ENCODE measurements around the gene TEX28.

Gene TEX28

DNA sequence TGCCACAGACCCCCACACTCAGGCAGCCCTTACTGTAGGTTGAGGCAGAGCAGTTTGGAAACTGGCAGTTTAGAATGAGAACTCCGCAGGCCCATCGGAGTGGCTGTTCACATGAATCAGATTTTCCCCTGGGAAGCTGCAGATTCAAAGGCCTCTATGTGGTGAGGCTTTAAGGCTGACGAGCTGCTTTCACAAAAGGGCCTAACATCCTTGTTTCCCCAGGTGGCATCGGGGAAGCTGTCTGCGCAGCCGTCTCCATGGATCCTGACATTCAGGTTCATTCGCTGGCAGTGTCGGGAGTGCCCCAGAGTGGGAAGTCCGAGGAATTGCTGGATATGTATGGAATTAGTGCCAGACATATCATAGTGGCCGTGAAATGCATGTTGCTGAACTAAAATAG is 34.4 kb upstream of the TEX28 start:
- DNase-seq (ENCODE audit: low read depth), result no peak
- no peak overlapping the region for H3K4me3 ChIP-seq (ENCODE audit: control insufficient read depth, low read depth, low read length)
- TF ChIP-seq, protein P1, sequence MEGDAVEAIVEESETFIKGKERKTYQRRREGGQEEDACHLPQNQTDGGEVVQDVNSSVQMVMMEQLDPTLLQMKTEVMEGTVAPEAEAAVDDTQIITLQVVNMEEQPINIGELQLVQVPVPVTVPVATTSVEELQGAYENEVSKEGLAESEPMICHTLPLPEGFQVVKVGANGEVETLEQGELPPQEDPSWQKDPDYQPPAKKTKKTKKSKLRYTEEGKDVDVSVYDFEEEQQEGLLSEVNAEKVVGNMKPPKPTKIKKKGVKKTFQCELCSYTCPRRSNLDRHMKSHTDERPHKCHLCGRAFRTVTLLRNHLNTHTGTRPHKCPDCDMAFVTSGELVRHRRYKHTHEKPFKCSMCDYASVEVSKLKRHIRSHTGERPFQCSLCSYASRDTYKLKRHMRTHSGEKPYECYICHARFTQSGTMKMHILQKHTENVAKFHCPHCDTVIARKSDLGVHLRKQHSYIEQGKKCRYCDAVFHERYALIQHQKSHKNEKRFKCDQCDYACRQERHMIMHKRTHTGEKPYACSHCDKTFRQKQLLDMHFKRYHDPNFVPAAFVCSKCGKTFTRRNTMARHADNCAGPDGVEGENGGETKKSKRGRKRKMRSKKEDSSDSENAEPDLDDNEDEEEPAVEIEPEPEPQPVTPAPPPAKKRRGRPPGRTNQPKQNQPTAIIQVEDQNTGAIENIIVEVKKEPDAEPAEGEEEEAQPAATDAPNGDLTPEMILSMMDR (conservative IDR thresholded peaks at IDR 0.05; ENCODE audit: control insufficient read depth, insufficient read depth, low read depth, low read length), result no peak

DNA sequence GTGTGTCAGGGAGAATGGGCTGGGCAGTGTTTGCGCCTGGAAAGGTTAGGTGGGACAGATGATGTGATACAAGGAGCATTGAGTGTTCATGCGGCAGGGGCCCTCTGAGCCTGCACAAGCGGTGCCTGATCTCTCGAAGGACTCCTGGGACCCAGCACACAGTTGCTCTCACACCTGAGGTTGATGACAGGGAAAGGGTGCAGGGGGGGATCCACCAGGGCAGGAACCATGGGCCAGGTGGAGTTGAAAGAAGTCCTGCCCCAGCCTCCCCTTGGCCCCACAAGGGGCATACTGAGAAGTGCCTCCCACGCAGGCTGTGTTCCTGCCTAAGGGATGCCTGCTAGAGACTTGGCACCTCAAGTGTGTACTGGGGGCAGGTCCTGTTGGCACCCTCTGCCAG is 33.7 kb upstream of the TEX28 start:
- no peak overlapping the region for H3K4me3 ChIP-seq (ENCODE audit: control insufficient read depth, low read depth, low read length)
- DNase-seq (ENCODE audit: low read depth), result no peak
- TF ChIP-seq, protein P1 (conservative IDR thresholded peaks at IDR 0.05; ENCODE audit: control insufficient read depth, insufficient read depth, low read depth, low read length), result no peak

DNA sequence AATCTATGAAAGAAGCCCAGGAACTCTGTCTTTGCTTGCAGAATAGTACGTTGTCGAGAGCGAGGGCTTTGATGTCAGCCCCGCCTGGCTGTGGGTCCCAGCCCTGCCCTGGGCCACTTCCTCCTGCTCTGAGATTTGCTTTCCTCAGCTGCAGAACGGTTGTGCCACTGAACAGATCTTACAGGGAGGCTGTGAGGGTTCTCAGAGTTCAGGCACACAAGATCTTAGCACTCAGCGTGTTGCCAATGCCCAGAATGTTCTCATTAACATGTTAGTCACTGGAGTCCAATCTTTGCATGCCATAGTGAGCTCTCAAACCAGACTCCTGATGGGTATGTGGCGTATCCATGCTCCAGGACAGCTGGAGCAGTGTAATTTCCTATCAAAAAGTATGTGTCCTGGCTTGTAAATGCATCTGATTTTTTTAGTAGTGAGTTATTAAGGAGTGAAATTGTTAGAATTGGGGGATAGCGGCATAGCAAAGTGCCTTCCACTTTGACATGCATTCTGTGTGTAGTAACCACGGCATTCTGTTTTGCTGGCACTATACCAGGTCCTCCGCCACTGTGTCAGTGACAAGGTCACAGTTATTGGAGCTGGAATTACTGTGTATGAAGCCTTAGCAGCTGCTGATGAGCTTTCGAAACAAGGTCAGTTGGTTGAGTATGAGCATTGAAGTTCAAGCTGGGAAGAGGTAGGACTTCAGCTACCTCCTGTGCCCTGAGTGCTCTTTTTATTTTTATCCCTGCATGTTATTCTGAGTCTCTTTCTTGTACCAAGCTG is 32.3 kb upstream of the TEX28 start:
- no peak for DNase-seq (ENCODE audit: low read depth)
- TF ChIP-seq, protein P1 (conservative IDR thresholded peaks at IDR 0.05; ENCODE audit: control insufficient read depth, insufficient read depth, low read depth, low read length), result no peak
- no peak overlapping the region for H3K4me3 ChIP-seq (ENCODE audit: control insufficient read depth, low read depth, low read length)

DNA sequence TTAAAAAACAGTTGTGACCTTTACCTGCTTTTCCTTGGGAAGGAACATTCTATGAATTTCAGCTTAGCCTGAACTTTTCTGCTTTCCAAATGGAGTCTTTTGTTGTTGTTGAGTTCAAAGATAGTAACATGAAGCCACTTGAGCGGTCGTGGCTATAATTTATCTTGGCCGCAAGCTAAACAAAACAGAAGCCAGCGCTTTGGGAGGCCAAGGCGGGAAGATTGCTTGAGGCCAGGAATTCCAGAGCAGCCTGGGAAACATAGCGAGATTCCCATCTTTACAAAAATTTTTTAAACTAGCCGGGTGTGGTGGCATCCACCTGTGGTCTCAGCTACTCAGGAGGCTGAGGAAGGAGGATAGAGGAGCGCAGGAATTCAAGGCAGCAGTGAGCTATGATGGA is 30.6 kb upstream of the TEX28 start:
- no peak for DNase-seq (ENCODE audit: low read depth)
- TF ChIP-seq, protein P1 (conservative IDR thresholded peaks at IDR 0.05; ENCODE audit: control insufficient read depth, insufficient read depth, low read depth, low read length), result no peak
- no peak overlapping the region for H3K4me3 ChIP-seq (ENCODE audit: control insufficient read depth, low read depth, low read length)

DNA sequence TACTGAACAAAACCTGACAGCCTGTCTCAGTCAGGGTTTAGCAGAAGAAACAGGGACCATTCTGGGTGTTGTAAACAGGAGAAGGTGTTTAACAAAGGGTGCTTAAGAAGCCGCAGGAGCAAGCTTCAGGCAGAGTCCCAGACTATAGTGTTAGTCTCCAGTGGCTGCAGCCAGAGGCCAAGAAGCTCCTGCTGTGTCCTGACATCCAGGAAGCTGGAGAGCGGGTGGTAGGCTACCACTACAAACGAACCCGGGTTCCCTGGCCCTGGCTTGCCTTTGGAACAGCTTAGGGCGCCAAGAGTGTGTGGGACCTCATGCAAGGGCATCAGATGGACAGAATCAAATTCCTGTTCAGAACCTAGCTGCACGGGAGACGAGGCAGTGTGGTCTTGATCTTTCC is 28.6 kb upstream of the TEX28 start:
- TF ChIP-seq, protein P1 (conservative IDR thresholded peaks at IDR 0.05; ENCODE audit: control insufficient read depth, insufficient read depth, low read depth, low read length), result no peak
- H3K4me3 ChIP-seq (ENCODE audit: control insufficient read depth, low read depth, low read length), result no peak overlapping the region
- DNase-seq (ENCODE audit: low read depth), result no peak

DNA sequence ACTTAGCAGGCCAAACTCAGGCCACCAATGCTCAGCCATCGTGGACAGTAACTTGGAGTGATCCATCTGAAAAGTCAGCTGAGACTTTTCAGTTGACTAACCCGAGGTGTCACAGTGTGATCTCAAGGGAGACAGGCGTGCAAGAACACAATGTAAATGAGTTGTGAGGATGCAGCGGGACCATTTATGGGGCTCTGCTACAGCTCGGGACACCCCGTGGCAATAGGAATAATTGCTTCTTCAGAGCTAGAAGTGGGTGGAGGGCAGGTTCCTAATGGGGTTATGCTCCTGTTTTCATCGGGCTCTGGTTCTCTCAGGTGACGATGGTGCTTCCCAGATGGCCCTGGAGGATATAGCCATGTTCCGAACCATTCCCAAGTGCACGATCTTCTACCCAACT is 28.0 kb upstream of the TEX28 start:
- no peak for DNase-seq (ENCODE audit: low read depth)
- no peak overlapping the region for H3K4me3 ChIP-seq (ENCODE audit: control insufficient read depth, low read depth, low read length)
- TF ChIP-seq, protein P1 (conservative IDR thresholded peaks at IDR 0.05; ENCODE audit: control insufficient read depth, insufficient read depth, low read depth, low read length), result no peak
